Fibroblast of the aortic adventitia (primary cell): ENCODE data around the gene ABCC12. TPM values are rescaled to one million over a fixed set of nuclear protein-coding genes. Genes with fewer than 3 reads are reported as not detected.
"Not testable (repeated sequence)": the region's sequence is repeated elsewhere in the genome, so short reads cannot be mapped to it uniquely, and the experiment has no call there.

ENCODE experiments used
- DNase-seq: peaks from one replicate; pipeline ENCODE4 v3.0.0-alpha.2; 2010; ENCODE audit warnings: low read depth
- H3K4me3 ChIP-seq: 2 replicates; pipeline ENCODE4 v1.5.1; 2011; ENCODE audit warnings: low read depth, mild to moderate bottlenecking, control low read depth, low read length, moderate library complexity
- CTCF ChIP-seq: IDR thresholded peaks from 2 replicates; pipeline ENCODE4 v1.5.1; 2011; ENCODE audit warnings: mild to moderate bottlenecking, low read length, control low read depth, inconsistent platforms; ENCODE audit not compliant: insufficient read depth
- total RNA-seq: library from RNA; depleted of rRNA; stranded (reverse); fragments of >200 nt; gene quantifications from 2 replicates; pipeline ENCODE4 v1.2.3, GENCODE V29; 2012; ENCODE audit warnings: low replicate concordance

ABCC12 gene
- total RNA-seq, 1 donor: not detected

GRCh38 chr16:48176635-48177408 lies 21.0 kb upstream of the ABCC12 start:
- TF ChIP-seq CTCF: no peak
- no peak overlapping the region for H3K4me3 ChIP-seq
- DNase-seq: no peak

GRCh38 chr16:48173889-48174288 lies 18.1 kb upstream of the ABCC12 start:
- DNase-seq: no peak
- TF ChIP-seq CTCF: no peak
- no peak overlapping the region for H3K4me3 ChIP-seq

- TF ChIP-seq CTCF: no peak
- H3K4me3 ChIP-seq: no peak overlapping the region
- no peak for DNase-seq
These were observed 16.9 kb upstream of the ABCC12 start for GRCh38 chr16:48172682-48173081.

GRCh38 chr16:48169896-48170295 lies 14.1 kb upstream of the ABCC12 start:
- TF ChIP-seq CTCF: no peak
- H3K4me3 ChIP-seq: no peak overlapping the region
- DNase-seq: no peak

GRCh38 chr16:48168075-48168474 lies 12.3 kb upstream of the ABCC12 start:
- DNase-seq: no peak
- no peak overlapping the region for H3K4me3 ChIP-seq
- TF ChIP-seq CTCF: no peak

DNA sequence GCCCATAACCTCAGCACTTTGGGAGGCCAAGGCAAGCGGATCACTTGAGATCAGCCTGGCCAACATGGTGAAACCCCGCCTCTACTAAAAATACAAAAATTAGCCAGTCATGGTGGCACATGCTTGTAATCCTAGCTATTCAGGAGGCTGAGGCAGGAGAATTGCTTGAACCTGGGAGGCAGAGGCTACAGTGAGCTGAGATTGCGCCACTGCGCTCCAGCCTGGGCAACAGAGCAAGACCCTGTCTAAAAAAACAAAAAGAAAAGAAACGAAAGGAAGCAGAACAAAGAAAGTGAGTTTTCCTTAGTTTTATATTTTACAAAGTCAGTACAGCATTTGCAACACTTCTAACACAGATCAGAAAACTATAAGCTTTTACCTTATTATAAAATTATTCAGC lies 10.8 kb upstream of the ABCC12 start:
- DNase-seq, H3K4me3 ChIP-seq: not testable (repeated sequence)

GRCh38 chr16:48165961-48166578 lies 10.3 kb upstream of the ABCC12 start:
- no peak for TF ChIP-seq CTCF
- H3K4me3 ChIP-seq: no peak overlapping the region
- no peak for DNase-seq
